Measurements from ENCODE around the gene BNIPL.

The BNIPL gene, protein sequence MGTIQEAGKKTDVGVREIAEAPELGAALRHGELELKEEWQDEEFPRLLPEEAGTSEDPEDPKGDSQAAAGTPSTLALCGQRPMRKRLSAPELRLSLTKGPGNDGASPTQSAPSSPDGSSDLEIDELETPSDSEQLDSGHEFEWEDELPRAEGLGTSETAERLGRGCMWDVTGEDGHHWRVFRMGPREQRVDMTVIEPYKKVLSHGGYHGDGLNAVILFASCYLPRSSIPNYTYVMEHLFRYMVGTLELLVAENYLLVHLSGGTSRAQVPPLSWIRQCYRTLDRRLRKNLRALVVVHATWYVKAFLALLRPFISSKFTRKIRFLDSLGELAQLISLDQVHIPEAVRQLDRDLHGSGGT

DNA sequence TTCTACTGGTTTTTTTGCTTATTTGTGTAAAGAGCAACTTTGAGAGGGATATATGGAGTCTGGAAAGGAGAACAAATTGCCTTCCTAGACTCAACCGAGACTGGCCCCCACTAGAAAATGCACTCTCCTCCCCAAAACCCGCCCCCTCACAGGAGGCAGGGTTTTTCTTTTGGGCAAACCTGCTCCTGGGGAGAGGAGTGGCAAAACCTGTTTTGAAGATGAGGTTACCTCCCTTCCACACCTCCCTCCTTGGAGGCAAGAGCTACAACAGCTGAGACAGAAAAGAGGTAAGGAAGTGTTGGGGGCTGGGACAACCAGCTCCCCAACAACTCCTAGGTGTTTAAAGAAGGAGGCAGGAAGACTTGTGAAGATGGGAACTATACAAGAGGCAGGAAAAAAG lies at the start of gene BNIPL:
Gene BNIPL, plus strand, starts transcription at position 231 of the 400 bp plus-strand sequence. Its CDS starts 140 bp downstream, at position 371.
- DNase-seq = no peak

DNA sequence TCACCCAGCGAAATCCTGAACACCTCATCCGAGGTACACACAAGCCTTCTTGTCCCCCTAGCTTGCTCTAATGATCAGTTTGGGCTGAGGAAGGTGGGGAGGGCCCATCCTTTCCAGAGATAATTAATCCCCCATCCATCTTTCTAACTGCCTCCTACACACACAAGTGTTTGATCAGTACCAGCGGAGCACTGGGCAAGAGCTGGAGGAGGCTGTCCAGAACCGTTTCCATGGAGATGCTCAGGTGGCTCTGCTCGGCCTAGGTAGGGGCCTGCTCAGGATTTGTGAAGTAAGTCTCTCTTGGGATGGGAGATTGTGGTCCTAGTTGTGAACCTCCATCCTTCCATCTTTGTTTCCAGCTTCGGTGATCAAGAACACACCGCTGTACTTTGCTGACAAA lies 48.5 kb upstream of the BNIPL start:
- DNase-seq = no peak

DNA sequence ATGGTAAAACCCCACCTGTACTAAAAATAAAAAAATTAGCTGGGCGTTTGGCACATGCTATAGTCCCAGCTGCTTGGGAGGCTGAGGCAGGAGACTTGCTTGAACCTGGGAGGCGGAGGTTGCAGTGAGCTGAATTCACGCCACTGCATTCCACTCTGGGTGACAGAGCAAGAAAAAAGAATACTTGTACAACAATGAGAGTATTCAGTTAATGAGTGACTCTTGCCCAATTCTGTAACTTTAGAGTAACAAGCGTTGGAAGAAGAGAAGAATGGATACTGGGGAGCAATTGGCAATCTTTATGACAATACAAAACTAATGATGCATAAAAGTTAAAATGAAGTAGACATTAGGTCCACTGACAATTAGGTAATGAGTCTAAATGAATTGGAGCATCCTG lies 43.8 kb upstream of the BNIPL start:
- DNase-seq = no peak

DNA sequence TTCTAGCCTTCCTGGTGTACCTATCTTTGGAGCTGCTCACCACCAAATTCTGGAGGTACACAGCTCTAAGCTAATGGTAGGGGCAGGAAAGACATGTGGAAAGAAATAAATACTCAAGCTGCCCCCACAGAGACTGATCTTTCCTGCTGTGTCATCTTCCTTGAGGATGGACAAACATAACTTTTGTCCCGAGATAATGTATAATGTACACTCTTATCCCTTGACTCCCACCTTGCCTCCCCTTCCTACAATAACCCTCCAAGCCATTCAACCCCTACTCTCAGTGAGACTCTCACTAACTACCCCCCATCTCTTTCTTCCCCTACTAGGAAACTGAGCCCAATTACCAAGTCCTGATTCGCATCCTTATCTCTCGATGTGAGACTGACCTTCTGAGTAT lies 42.1 kb upstream of the BNIPL start:
- no peak for DNase-seq

DNA sequence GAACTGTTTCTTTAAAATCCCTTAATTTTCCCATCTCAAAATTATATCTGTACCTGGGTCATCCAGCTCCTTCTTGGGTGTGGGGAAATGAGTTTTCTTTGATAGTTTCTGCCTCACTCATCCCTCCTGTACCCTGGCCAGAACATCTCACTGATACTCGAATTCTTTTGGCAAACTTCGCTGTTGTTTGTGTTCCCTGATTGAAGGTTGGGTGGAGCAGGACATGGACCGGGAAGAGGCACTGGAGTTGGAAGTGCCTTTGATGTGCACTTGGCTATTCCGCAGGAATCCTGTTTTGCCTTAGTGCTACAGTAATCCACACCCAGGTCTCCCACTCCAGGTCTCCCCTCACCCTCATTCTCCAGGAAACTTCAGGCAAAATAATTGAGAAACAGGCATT lies 40.9 kb upstream of the BNIPL start:
- DNase-seq = no peak

DNA sequence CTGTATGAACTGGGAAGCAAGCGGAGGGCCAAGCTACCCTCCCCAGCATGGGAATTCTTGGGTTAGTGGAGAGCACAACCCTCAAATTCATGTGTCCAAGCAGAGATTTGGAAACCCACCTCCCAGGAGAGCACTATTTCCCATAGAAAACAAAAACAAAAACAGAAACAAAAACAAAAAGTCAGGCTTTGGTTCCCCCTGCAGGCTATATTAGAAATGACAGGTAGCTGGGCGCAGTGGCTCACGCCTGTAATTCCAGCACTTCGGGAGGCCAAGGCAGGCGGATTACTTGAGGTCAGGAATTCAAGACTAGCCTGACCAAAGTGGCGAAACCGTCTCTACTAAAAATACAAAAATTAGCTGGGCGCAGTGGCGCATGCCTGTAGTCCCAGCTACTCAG lies 40.5 kb upstream of the BNIPL start:
- DNase-seq = peak; percentile 39

DNA sequence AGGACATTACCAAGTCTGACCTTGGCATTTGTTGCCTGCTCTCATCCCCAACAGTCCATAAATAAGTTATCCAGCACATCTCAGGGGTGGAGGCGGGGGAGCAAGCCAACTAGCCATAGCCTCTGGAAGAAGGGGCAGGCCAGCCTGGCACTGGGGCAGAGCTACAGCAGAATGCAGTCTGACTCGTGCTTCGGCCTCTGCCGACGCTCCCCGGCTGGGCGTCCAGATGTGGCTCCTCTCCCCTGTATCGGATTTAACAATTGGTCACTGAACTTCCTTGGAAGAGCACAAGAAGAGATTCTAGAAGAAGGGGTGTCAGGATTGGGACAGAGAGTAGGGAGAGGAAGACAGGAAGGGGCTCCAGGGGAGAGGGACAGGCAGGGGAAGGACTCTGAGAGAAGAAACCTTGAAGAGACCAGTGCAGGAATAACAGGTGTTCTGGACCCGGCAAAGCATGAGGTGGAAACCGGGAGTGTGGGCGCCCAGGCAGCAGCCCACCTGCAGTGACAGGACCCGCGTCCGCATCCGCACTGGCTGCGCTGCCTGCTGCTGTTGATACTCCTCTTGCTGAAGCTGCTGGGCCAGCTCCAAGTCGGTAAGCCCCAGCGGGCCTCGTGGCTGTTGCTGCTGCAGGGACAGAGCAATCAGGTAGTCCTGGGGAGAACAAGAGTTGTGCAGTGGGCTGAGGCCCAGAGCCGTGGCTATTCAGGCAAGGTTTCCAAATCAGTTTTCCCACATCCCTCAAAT lies 39.1 kb upstream of the BNIPL start:
- DNase-seq = no peak

DNA sequence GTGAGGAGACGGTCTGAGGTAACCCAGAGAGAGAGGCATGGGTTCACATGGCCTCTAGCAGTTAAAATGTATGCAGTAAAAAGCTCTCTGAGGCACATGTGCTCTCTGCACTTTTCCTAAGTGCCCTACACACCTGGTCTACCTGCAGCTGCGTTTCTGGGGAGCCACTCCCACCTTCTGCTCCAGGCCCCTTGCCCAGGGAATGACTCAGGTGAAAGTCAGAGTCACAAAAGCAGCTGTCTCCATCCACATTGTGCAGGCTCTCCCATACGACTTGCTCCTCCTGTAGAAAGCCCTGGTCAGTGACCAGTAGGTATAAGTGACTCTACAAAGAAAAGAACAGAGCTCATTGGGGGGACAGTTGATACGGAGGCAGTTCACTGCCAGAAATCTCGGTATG lies 38.4 kb upstream of the BNIPL start:
- no peak for DNase-seq

DNA sequence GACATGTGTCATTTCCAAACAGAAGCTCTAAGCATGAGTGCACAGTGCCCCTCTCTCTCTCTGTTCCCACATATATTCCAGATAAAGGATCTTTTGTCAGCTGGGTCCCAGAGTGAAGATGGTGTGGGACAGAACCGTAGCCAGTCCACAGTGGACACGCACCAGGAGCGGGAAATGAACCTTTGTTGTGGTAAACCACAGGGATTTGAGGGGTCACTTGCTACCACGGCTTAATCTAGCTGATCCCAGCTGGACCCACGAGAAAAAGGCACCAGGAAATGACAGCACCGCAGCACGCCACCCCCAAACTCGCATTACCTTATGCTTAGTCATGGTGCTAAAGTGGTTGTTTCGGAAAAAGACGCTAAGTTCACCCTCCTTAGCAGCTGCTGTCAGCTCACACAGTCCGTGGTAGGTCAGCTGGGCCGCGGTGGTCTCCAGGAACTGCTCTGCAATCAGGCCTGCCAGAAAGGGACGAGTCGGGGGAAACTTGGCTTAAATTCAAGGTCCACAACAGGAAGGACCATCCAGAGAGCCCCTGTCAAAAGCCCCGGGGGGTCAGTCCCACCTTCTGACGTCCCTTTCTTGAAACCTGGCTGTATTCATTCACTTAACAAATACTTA lies 37.2 kb upstream of the BNIPL start:
- DNase-seq = no peak

DNA sequence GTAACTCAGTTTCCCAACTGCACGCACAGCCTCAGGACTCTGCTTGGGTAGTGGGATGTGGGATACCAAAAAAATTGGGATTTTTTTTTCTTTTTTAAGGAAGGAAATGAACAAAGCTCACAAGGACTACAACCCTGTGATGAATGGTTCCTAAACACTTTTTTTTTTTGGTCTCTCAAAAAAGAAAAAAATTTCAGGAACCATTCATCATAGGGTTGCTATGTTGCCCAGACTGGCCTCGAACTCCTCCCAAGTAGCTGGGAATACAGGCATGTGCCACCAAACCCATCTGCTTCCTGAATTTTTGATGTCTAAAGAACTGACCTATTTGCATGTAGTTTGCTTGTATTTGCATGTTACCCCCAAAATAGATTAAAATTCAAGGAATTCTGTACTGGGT lies 36.5 kb upstream of the BNIPL start:
- DNase-seq = no peak

DNA sequence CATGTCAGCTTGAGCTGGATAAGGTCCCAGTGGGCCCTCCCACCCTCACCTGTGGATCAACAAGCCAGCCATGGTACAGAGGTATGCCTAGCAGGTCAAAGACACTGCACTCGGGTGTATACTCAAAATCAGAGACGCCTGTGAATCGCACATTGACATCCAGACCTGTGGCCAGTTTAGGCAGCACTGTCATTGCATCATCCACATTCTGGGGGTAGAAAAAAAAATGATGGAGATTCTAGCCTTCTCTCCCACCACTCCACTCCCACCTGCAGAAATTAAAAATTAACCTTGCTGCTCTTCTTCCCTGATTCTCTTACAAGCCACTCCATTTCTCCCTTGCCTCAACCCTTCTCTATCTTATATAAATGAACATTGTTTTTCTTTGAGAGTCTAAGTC lies 36.0 kb upstream of the BNIPL start:
- no peak for DNase-seq

DNA sequence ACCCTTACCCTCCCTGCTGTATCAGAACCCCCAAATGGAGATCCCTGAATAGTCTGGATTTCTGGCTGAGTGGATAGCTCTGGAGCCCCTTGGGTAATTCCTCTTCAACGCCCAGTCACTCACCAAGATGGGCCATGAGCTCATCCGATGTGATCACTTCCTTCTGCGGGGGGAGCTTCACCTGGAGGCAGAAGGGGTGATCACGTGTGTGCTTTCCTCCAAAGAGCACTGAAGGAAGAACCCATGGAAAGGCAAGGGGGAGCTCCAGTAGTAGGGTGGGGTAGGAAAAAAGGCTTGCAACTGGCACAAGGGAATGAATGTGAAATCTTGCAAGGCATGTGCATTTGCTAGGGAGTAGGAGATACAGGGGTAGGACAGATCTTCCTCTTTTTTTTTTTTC lies 34.8 kb upstream of the BNIPL start:
- DNase-seq = no peak

DNA sequence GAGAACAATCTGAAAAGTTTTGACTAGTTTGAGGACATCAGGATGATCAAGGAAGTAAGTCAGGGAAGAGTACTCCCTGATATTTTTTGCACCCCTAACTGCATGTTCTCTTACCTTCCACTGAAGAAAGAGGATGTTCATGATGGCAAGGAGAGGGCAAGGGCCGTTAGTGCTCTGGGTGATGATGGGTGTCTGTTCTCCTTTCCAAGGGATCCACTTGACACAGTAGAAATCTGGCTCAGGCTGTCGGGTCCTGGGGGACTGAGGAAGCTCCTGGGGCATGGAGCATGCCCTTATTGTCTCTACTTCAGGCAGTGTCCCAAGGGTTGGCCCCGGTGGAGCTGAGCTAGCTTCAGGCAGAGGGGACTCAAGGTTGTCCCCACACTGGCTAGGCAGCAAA lies 34.3 kb upstream of the BNIPL start:
- no peak for DNase-seq

DNA sequence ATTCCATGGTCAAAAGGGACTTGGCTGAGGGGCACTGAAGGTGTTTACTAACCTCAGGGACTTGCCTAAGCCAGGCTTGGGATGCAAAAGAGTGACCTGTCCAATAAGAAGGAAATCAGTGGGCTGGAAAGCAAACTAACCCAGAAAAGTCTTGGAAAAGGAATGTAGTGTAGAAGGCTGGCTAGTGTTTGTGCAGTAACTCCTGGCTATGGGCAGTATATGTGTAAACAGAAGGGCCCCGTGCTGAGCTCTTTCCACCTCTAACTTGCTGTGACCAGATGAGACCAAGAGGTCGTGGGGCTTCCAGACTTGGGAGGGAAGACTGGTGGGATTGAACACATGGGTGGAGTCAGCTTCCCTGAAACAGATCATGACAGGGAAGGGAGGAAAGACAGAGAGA lies 33.8 kb upstream of the BNIPL start:
- no peak for DNase-seq

DNA sequence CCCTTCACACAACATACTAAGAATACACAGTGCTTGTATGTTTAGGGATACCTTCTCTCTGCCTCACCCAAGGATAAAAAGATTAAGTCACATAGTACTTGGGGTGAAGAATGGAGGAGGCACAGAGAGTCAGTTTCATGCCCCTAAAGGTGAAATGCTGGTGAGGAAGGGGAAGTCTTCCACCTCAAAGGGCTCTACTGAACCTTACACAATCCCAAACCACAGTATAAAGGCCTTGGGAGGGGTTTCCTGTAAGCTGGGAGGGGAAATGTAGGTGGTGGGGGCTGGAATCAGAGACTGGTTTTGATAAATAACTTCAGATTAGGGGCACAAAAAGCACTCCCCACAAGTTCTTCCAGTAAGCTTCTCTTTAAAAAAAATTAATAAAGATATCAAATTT lies 33.2 kb upstream of the BNIPL start:
- peak; percentile 29 for DNase-seq

DNA sequence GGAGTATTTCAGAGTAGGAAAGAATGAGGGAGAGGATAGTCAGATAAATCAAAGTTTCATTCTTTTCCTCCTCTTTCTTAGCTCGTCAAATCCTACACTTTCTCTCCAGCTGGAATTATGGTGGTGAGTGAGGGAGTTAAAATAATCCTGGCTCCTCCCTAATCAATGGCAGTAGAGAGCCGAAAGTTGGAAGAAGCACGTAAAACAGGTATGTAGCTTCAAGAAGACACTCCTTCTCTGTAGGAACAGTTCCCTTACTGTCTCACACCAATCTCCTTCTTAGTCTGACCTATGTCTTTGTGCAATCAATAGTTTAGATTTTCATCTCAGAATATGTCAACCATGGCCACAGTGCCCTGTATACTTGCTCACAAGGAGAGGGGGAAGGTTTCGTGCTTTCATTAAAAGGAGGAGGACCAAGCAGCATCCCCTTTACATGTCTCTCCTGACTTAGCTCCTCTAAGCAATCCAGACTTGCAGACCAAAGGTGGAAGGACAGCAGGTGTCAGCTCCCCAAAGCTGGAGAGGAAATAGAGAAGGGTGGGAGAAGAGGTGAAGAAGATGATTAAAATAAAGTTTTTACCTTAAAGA lies 30.6 kb upstream of the BNIPL start:
- DNase-seq = no peak

DNA sequence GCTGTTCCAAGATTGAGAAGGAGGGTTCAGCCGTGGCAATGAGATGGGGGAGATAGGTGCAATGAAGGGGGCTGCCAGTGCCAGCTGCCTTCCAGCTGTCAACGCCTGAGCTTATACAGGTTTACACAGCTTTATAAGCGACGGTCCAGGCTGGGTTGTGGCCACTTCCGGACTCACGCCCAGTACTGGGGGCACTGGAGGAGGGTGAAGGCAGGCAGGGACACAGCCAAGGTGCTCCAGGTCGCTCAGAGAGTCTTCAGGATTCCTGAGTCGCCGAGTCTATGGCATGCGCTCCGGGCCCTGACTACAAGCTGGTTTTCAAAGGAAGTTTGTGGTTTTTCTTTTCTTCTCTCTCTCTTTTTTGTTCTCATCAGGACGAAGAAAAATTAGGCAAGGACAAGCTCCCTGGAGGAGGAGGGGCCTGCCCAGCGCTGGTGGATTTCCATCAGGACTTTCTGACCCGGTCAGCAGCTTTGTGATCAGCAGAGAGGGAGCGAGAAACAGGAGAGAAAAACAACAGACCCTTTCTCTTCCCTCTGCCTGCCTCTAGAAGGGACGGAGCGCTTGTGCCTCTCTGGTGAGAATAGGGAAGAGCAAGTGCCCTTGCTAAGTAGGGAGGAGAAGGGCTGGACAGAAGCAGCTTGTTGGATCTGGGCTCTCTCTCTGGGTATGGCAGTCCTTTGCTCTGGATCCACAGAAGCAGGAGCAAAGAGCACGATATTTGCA lies 29.9 kb upstream of the BNIPL start, which contains the start of gene MINDY1:
Gene MINDY1, minus strand, starts transcription at position 576 of the 726 bp plus-strand sequence. CDS start 4,285 bp downstream, outside the sequence.
- DNase-seq = peak; percentile 36

DNA sequence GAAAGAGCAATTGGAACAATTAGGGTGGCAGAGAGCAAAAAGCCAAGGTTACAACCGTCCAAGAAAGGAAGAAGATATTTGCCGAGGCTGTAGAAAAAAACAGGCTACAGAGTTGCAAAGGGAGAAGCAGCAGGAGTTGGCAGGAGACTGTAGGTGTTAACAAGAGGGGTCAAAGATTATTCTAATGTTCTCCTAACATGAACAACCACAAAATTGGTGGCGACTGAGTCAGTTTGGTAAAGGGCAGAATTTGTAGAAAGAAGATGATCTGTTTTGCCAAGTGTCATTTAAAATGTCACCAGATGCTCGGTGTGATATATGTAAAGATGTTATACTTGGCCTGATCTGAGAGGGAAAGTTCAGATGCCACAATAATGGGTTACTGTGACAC lies 28.5 kb upstream of the BNIPL start:
- DNase-seq = no peak

DNA sequence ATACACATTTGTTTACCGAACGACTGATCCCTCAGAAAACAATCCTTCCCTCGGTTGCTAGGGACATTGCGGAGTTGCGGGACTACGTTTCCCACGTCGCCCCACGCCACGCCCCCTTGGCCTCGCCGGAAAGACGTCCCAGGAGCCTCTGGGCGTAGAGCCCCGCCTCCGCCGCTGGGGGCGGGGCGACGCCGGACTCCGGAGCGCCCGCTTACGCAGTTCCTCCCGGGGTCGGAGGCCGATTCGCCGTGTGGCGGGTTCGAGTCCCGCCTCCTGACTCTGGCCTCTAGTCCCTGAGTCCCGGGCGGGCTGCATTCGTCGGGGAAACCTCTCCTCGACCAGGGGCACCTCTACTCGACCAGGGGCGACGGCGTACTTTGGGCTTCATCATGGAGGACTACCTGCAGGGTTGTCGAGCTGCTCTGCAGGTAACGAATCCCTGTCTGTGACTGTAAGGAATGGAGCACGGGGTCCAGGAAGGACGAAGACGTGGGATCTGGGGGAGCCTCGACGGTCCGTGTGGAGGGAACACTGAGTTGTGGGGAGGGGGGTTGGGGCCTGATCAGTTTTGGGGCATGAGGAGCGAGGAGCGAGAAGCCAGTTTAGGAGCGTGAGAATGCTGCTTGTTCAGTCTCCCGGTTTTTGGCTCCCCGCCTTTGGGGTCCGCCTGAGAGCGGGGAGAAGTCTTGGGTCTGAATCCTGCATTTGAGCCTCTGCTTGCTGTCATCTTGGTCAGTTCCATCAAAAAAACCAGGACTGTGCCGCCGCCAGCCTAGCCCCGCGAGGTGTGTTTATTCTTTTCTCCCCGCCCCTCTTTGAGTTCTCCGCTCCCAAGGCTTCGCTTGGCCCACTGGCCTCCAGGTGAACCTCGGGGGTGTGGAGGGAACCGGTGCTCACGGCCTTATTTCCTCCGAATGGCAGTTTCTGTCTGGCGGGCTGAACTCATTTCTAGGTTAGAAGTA lies 27.9 kb upstream of the BNIPL start, which contains the start of gene PRUNE1:
Gene PRUNE1, plus strand, starts transcription at position 206 of the 962 bp plus-strand sequence. Its CDS starts 184 bp downstream, at position 390.
- peak; percentile 99 for DNase-seq

DNA sequence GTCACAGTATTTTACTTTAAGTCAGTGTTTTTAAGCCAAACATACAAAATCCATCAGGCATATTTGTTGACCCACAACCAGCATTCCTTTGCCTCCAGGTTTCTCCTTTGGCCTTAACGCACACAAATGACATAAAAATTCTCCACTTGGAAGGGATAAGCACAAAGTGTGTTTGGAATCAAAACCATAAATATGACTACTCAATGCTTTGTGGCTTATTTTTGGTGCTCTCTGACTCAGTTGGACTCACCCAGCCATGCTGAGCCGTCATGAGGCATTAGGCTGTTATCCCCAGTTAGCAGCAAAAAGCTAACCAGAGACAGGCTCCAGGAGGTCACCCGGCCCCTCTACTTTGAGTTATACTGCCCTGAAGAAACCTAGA lies 27.2 kb upstream of the BNIPL start:
- no peak for DNase-seq

DNA sequence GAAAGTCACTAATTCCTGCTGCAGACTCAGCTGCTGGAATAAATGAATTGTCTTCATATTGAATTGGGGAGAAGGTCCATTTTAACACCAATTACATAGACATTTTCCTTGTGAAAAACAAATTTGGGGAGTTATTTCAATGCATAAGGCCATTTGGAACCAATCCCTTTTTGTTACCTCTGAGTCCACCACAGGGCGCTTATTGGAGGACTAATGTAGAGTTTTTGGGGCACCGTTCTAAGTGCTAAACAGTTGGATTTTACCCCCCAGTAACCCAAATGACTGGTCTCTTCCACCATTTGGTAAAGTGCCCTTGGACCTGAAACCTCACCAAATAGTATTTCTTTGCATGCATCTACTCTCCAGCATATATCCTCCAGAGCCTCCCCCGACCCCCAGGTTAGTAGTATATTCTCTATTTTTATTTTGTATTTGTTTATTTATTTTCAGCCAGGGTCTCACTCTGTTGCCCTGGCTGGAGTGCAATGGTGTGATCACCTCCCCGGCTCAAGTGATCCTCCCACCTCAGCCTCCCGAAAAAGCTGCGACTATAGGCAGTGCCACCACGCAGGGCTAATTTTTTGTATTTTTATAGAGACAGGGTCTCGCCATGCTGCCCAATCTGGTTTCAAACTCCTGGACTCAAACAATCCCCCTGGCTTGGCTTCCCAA lies 26.6 kb upstream of the BNIPL start:
- no peak for DNase-seq
